Ovary (tissue), 3 donors: ENCODE data around the gene CCDC136.

Experiments
- CTCF ChIP-seq, 3 donors: fragments of 450-650 bp in 2 of 3; fragments of 200-600 bp in 1 of 3; IDR thresholded peaks; one replicate each; pipeline versions ENCODE4 v1.5.1 to v1.8.0; 2016 to 2022; ENCODE audit warnings: antibody characterized with exemption in 3 of 3, mild to moderate bottlenecking in 1 of 3
- POLR2A ChIP-seq: fragments of 450-650 bp; IDR thresholded peaks from one replicate; pipeline ENCODE4 v1.6.1; 2017; ENCODE audit warnings: antibody characterized with exemption, mild to moderate bottlenecking, moderate library complexity
- donor health status: DM: no; HTN: no; CAD: no.

GRCh38 chr7:128763541-128763940 lies 28.2 kb upstream of the CCDC136 start:
- no peak for TF ChIP-seq POLR2A
- no peak for TF ChIP-seq CTCF (IDR thresholded peaks at IDR 0.05)
